Astrocyte of the spinal cord (primary cell): Measurements from ENCODE around the gene ADGRD2.

Experiments used
- DNase-seq: peaks from one replicate; pipeline ENCODE4 v3.0.0; 2011; ENCODE audit warnings: low read depth, low spot score
- H3K4me3 ChIP-seq: 2 replicates; pipeline ENCODE4 v1.5.1; 2011; ENCODE audit warnings: low read depth, mild to moderate bottlenecking, low read length, moderate library complexity
- in situ Hi-C: cut with HindIII; loops from 2 replicates; pipeline ENCODE4 v1.10.0; 2017; ENCODE audit warnings: low sequenced_read_pairs
- TF ChIP-seq, protein P1 (sequence below): IDR thresholded peaks from 2 replicates; pipeline ENCODE4 v1.5.1; 2012; ENCODE audit warnings: low read depth, mild to moderate bottlenecking, low read length, inconsistent platforms

The ADGRD2 gene

DNA sequence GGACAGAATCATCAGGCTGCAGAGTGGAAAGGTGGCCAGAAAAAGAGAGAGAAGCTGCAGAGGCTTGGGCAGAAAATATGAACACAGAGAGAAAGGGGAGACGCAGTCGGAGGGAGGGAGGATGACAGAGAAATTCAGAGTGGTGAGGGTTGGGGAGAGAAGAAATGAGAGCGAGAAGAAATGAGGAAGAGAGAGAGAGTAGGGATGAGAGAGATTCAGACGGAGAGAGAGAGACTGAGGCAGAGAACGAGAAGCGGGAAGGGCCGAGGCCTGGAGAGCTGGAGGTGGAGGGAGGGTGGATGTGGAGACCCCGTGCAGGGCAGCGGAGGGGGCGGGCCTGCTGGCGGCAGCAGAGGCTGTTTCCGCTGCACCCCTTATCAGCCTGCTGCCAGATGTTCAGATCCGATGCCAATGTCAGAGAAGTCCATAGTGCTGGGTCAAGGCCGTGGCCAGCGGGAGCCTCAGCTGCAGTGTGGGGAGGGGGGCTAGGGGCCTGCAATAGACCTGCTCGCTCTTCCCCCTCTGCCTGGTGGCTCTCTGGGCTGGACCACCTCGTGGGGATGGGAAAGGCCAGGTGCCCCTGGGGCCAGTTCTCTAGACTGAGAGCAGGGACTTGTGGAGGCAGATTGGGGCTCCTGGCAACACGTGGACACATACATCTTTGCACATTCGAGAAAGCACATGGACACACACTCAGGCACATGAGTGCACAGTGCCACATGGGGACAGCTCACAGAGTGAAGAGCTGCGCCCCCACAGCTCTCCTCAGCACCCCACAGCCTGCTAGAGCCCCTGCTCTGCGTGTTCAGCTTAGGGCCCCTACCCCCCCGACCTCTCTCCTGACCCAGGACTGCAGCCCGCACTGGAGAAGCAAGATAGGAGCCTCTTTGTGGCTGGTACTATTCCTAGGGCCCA, 61.9 kb downstream of the ADGRD2 start:
- in situ Hi-C loops, result no loop called here
- no peak overlapping the region for H3K4me3 ChIP-seq
- TF ChIP-seq, protein P1, sequence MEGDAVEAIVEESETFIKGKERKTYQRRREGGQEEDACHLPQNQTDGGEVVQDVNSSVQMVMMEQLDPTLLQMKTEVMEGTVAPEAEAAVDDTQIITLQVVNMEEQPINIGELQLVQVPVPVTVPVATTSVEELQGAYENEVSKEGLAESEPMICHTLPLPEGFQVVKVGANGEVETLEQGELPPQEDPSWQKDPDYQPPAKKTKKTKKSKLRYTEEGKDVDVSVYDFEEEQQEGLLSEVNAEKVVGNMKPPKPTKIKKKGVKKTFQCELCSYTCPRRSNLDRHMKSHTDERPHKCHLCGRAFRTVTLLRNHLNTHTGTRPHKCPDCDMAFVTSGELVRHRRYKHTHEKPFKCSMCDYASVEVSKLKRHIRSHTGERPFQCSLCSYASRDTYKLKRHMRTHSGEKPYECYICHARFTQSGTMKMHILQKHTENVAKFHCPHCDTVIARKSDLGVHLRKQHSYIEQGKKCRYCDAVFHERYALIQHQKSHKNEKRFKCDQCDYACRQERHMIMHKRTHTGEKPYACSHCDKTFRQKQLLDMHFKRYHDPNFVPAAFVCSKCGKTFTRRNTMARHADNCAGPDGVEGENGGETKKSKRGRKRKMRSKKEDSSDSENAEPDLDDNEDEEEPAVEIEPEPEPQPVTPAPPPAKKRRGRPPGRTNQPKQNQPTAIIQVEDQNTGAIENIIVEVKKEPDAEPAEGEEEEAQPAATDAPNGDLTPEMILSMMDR, result no peak
- DNase-seq, result no peak

DNA sequence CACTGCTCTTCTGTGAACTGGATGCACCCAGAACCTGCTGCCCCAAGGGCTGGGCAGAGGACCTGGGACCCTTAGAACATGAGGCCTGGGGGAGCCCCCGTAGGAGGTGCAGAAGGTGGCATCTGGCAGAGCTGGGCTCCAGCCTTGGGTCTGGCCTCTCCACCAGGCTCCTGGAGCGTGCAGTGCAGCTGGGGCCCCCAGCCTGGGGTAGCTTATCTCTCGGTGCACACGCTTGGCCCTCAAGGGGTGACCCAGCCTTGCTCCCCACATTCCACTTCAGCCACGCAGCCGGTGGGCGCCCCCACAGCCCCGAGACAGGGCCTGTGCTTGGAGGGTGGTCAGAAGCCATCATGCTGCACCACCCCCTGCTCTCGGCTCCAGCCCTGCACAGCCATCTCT, 62.6 kb downstream of the ADGRD2 start:
- TF ChIP-seq, protein P1, result no peak
- in situ Hi-C loops, result no loop called here
- no peak overlapping the region for H3K4me3 ChIP-seq
- DNase-seq, result no peak

GRCh38 chr9:124513376-124513994, 63.2 kb downstream of the ADGRD2 start:
- in situ Hi-C loops, result no loop called here
- no peak overlapping the region for H3K4me3 ChIP-seq
- DNase-seq, result no peak
- TF ChIP-seq, protein P1, result no peak

DNA sequence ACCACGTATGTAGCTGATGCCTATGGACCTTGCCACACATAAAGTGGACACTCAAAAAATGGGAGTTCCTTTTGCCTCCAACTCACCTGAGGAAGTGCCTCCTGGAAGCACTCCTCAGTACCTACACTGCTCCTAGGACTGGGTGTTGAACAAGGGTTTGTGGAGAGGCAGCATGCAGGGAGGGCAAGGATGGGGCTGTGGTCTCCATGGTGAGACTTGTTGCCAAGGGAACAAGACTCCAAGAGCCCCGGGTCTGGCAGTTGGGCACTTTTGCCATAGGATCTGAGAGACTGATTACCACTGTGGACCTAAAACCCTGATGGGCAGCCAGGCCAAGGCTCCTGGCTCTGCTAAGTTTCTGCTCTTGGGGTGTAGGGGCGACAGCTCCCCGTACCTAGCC, 63.9 kb downstream of the ADGRD2 start:
- TF ChIP-seq, protein P1, result no peak
- in situ Hi-C loops, result no loop called here
- DNase-seq, result no peak
- no peak overlapping the region for H3K4me3 ChIP-seq

DNA sequence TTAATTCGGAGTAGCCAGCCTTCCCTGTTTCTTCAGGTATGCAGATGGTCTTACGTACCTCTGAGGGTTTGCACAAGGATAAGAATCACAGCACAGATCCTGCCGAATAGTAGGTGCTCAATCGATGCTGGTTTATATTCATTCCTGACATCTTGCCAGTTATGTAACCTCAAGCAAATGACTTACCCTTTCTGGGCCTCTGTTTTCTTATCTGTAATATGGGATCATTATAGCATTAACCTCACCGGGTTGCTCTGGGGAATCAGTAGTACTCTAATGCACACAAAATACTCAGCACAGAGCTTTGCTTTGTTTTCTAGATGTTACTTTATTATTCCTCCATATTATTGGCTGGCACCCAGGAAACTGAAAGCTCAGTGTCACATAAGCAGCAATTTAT, 64.6 kb downstream of the ADGRD2 start:
- no peak overlapping the region for H3K4me3 ChIP-seq
- in situ Hi-C loops, result no loop called here
- DNase-seq, result no peak
- TF ChIP-seq, protein P1, result no peak

DNA sequence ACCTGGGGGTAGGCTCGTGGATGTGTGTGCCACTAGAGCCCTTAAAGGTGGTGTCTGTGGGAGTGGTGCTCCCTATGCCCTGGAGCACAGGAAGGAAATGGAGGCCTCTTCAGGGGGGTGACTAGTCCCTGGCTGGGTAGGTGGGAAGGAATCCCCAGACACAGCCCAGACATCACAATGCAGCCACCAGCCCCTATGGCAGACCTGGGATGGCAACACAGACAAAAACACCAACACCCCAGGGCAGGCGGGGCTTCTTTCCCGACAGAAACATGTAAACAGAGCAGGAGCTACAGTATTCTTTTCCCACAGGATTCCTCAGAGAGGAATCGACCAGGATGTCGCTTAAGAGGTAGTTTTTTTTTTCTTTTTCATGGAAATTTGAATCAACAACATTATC, 67.3 kb downstream of the ADGRD2 start:
- DNase-seq, result no peak
- TF ChIP-seq, protein P1, result no peak
- in situ Hi-C loops, result no loop called here
- no peak overlapping the region for H3K4me3 ChIP-seq
